Epithelial cell of proximal tubule (primary cell): ENCODE data around the gene STIM2. TPM values are rescaled to one million over a fixed set of nuclear protein-coding genes. Genes with fewer than 3 reads are reported as not detected.

Source experiments
- DNase-seq: peaks from one replicate; pipeline ENCODE4 v3.0.0-alpha.2; 2011; ENCODE audit warnings: low read depth
- H3K4me3 ChIP-seq: 2 replicates; pipeline ENCODE4 v1.5.1; 2011; ENCODE audit warnings: low read depth, mild to moderate bottlenecking, low read length
- CTCF ChIP-seq: conservative IDR thresholded peaks from 2 replicates; pipeline ENCODE4 v1.5.1; 2012; ENCODE audit warnings: low read depth, mild to moderate bottlenecking, low read length
- total RNA-seq: library from RNA; depleted of rRNA; stranded (reverse); fragments of >200 nt; gene quantifications from 2 replicates; pipeline ENCODE4 v1.2.3, GENCODE V29; 2015

STIM2 gene
- total RNA-seq, 1 donor from 2014 or later, result 7.0 TPM

GRCh38 chr4:27000820-27001219 lies 140.2 kb downstream of the STIM2 start:
- H3K4me3 ChIP-seq, result no peak overlapping the region
- peak; percentile 57 for TF ChIP-seq CTCF
- DNase-seq, result no peak

GRCh38 chr4:27001398-27002164 lies 140.9 kb downstream of the STIM2 start:
- H3K4me3 ChIP-seq, result no peak overlapping the region
- no peak for TF ChIP-seq CTCF
- no peak for DNase-seq

GRCh38 chr4:27003642-27004113 lies 143.0 kb downstream of the STIM2 start:
- no peak for DNase-seq
- TF ChIP-seq CTCF, result no peak
- H3K4me3 ChIP-seq, result no peak overlapping the region

- TF ChIP-seq CTCF, result no peak
- H3K4me3 ChIP-seq, result no peak overlapping the region
- peak; percentile 19 for DNase-seq
These were observed 144.9 kb downstream of the STIM2 start for GRCh38 chr4:27005501-27005900.

GRCh38 chr4:27005905-27006590 lies 145.4 kb downstream of the STIM2 start:
- H3K4me3 ChIP-seq, result no peak overlapping the region
- DNase-seq, result no peak

GRCh38 chr4:27006646-27007045 lies 146.0 kb downstream of the STIM2 start:
- no peak overlapping the region for H3K4me3 ChIP-seq
- no peak for DNase-seq
- TF ChIP-seq CTCF, result no peak

More at GRCh38 chr4:27005905-27006590, 145.4 kb downstream of the STIM2 start:
- TF ChIP-seq CTCF, result no peak
